Neural cell (in vitro differentiated cells): ENCODE measurements around the gene CLEC20A.

Source experiments
- CTCF ChIP-seq: fragments of 450-650 bp; IDR thresholded peaks from 2 replicates; pipeline ENCODE4 v1.5.1; 2014; ENCODE audit warnings: antibody characterized with exemption, mild to moderate bottlenecking, moderate library complexity; ENCODE audit not compliant: poor library complexity, severe bottlenecking
- EP300 ChIP-seq: fragments of 450-650 bp; conservative IDR thresholded peaks from 2 replicates; pipeline ENCODE4 v1.6.1; 2014; ENCODE audit warnings: antibody characterized with exemption, mild to moderate bottlenecking, moderate library complexity; ENCODE audit not compliant: poor library complexity, severe bottlenecking
- MXI1 ChIP-seq: fragments of 450-650 bp; conservative IDR thresholded peaks from 2 replicates; pipeline ENCODE4 v1.6.1; 2014; ENCODE audit warnings: antibody characterized with exemption, mild to moderate bottlenecking; ENCODE audit not compliant: poor library complexity, severe bottlenecking

- TF ChIP-seq CTCF (no peak), MXI1 (no peak), EP300 (no peak)
Measured at GRCh38 chr1:178536844-178537371, 40.1 kb upstream of the CLEC20A start.
